Activated T-cell treated with anti-CD3 and anti-CD28 coated beads, Interleukin-2, amount 50 U/mL, for 24 hours (primary cell): Measurements from ENCODE around the gene CEP162.

Experiments
- DNase-seq: peaks from one replicate; pipeline ENCODE4 v3.0.0-alpha.2; 2020
- H3K27ac Mint-ChIP-seq: 2 replicates; pipeline ENCODE4 v1.8.0; 2020; ENCODE audit warnings: mild to moderate bottlenecking, mixed read lengths
- H3K27me3 Mint-ChIP-seq: 2 replicates; pipeline ENCODE4 v1.8.0; 2020; ENCODE audit warnings: mixed read lengths
- H3K36me3 Mint-ChIP-seq: 2 replicates; pipeline ENCODE4 v1.8.0; 2020; ENCODE audit warnings: low read depth, mixed read lengths
- H3K4me1 Mint-ChIP-seq: 2 replicates; pipeline ENCODE4 v1.8.0; 2020; ENCODE audit warnings: low read depth, mixed read lengths
- H3K4me3 Mint-ChIP-seq: 2 replicates; pipeline ENCODE4 v1.8.0; 2020; ENCODE audit warnings: mild to moderate bottlenecking, moderate library complexity, mixed read lengths
- H3K9me3 Mint-ChIP-seq: 2 replicates; pipeline ENCODE4 v1.8.0; 2020; ENCODE audit warnings: mixed read lengths

The CEP162 gene

GRCh38 chr6:84074988-84075781 is 152.3 kb downstream of the CEP162 start:
- DNase-seq = no peak
- H3K36me3 Mint-ChIP-seq = no peaks in the 10 kb centered on the region
- H3K27me3 Mint-ChIP-seq = peaks cover 23% of the 10 kb centered on the region
- H3K4me3 Mint-ChIP-seq = no peak overlapping the region
- no peaks in the 10 kb centered on the region for H3K9me3 Mint-ChIP-seq
- H3K4me1 Mint-ChIP-seq = no peaks in the 10 kb centered on the region
- H3K27ac Mint-ChIP-seq = no peak overlapping the region
